IMR-90 (cell line): ENCODE data around the gene ZNF616. TPM values are rescaled to one million over a fixed set of nuclear protein-coding genes. Genes with fewer than 3 reads are reported as not detected.

ENCODE experiments used
- ATAC-seq: fragments of 200-7000 bp; cut with Tn5 transposase; 2 replicates; pipeline ENCODE4 v1.9.1; 2020; ENCODE audit warnings: low read depth, mild to moderate bottlenecking, moderate library complexity
- BruUV-seq: library from RNA; stranded (reverse); fragments of 400-500 nt; replicated peaks from 2 replicates; lab custom pipeline; 2021; lab: Mats Ljungman, UMichigan
- CTCF ChIA-PET: fragments of 300-600 bp; formaldehyde crosslinking; extraction: SDS; loops from one replicate; lab custom pipeline; 2021; ENCODE audit warnings: antibody characterized with exemption; lab: Yijun Ruan, JAX
- POLR2A ChIA-PET: fragments of 300-600 bp; sonication (Branson Sonifier 250); formaldehyde crosslinking; loops from one replicate; lab custom pipeline; 2022; ENCODE audit warnings: antibody characterized with exemption; ENCODE audit not compliant: unreplicated experiment; lab: Charles Lee
- DNase-seq: peaks from one replicate; pipeline ENCODE4 v3.0.0; 2013
- H2AFZ ChIP-seq: replicated peaks from 2 replicates; pipeline ENCODE3; 2013; ENCODE audit warnings: low read length, mild to moderate bottlenecking; ENCODE audit not compliant: poor library complexity
- H2AK5ac ChIP-seq: 2 replicates; pipeline ENCODE4 v1.6.1; 2013; ENCODE audit warnings: low read depth, low read length, inconsistent platforms
- H2AK9ac ChIP-seq: replicated peaks from 2 replicates; pipeline ENCODE3; 2013; ENCODE audit warnings: mild to moderate bottlenecking, low read depth, low read length, moderate library complexity; ENCODE audit not compliant: poor library complexity
- H2BK120ac ChIP-seq: 2 replicates; pipeline ENCODE4 v1.6.1; 2013; ENCODE audit warnings: low read depth, low read length, inconsistent platforms
- H2BK15ac ChIP-seq: 3 replicates; pipeline ENCODE4 v1.6.1; 2013; ENCODE audit warnings: low read depth, low read length, inconsistent platforms
- H2BK20ac ChIP-seq: 2 replicates; pipeline ENCODE4 v1.6.1; 2013; ENCODE audit warnings: low read depth, mild to moderate bottlenecking, inconsistent platforms, low read length, moderate library complexity
- H2BK5ac ChIP-seq: 2 replicates; pipeline ENCODE4 v1.6.1; 2013; ENCODE audit warnings: mild to moderate bottlenecking, low read depth, low read length, inconsistent platforms; ENCODE audit not compliant: poor library complexity, severe bottlenecking
- H3K14ac ChIP-seq: replicated peaks from 2 replicates; pipeline ENCODE4 v1.6.1; 2013; ENCODE audit warnings: low read depth, low read length, inconsistent platforms
- H3K18ac ChIP-seq: 2 replicates; pipeline ENCODE4 v1.6.1; 2013; ENCODE audit warnings: low read depth, low read length, control low read depth
- H3K23ac ChIP-seq: 2 replicates; pipeline ENCODE4 v1.6.1; 2013; ENCODE audit warnings: low read depth, low read length, inconsistent platforms
- H3K27ac ChIP-seq: 2 replicates; pipeline ENCODE4 v1.5.1; 2013; ENCODE audit warnings: mild to moderate bottlenecking, control low read depth, low read length; ENCODE audit not compliant: insufficient read depth
- H3K27me3 ChIP-seq: 2 replicates; pipeline ENCODE4 v1.6.1; 2013; ENCODE audit warnings: low read length; ENCODE audit not compliant: control insufficient read depth, insufficient read depth
- H3K36me3 ChIP-seq: 2 replicates; pipeline ENCODE4 v1.6.1; 2013; ENCODE audit warnings: low read length, mixed read lengths; ENCODE audit not compliant: control insufficient read depth, insufficient read depth
- H3K4ac ChIP-seq: 2 replicates; pipeline ENCODE4 v1.6.1; 2013; ENCODE audit warnings: low read depth, low read length, inconsistent platforms
- H3K4me1 ChIP-seq: 2 replicates; pipeline ENCODE4 v1.6.1; 2013; ENCODE audit warnings: low read length, mixed read lengths; ENCODE audit not compliant: control insufficient read depth, insufficient read depth
- H3K4me2 ChIP-seq: 2 replicates; pipeline ENCODE4 v1.6.1; 2013; ENCODE audit warnings: low read depth, mild to moderate bottlenecking, control low read depth, low read length, moderate library complexity
- H3K4me3 ChIP-seq: 2 replicates; pipeline ENCODE4 v1.5.1; 2013; ENCODE audit warnings: low read depth, mild to moderate bottlenecking, control low read depth, low read length, moderate library complexity; ENCODE audit not compliant: insufficient read depth
- H3K56ac ChIP-seq: 2 replicates; pipeline ENCODE4 v1.6.1; 2013; ENCODE audit warnings: low read length, inconsistent platforms; ENCODE audit not compliant: insufficient read depth; ENCODE audit errors: extremely low read depth
- H3K79me1 ChIP-seq, 2 experiments: 2 replicates each; pipeline ENCODE4 v1.6.1; 2013; ENCODE audit warnings: low read length in 2 of 2, inconsistent platforms in 1 of 2, low read depth in 1 of 2
- H3K9ac ChIP-seq: 2 replicates; pipeline ENCODE4 v1.6.1; 2013; ENCODE audit warnings: low read depth, low read length, control low read depth
- H3K9me1 ChIP-seq: 2 replicates; pipeline ENCODE4 v1.6.1; 2013; ENCODE audit warnings: low read length, inconsistent platforms; ENCODE audit not compliant: insufficient read depth
- H3K9me3 ChIP-seq: 2 replicates; pipeline ENCODE4 v1.6.1; 2013; ENCODE audit warnings: low read length; ENCODE audit not compliant: control insufficient read depth, insufficient read depth
- H4K20me1 ChIP-seq: 2 replicates; pipeline ENCODE4 v1.6.1; 2013; ENCODE audit warnings: low read length, inconsistent platforms; ENCODE audit not compliant: insufficient read depth
- H4K5ac ChIP-seq: 2 replicates; pipeline ENCODE4 v1.6.1; 2013; ENCODE audit warnings: mild to moderate bottlenecking, low read depth, low read length, control low read depth
- H4K8ac ChIP-seq, 2 experiments: 2 replicates each; pipeline ENCODE4 v1.6.1; 2013; ENCODE audit warnings: low read depth in 2 of 2, low read length in 2 of 2, control low read depth in 1 of 2, inconsistent platforms in 1 of 2
- H4K91ac ChIP-seq: 2 replicates; pipeline ENCODE4 v1.6.1; 2013; ENCODE audit warnings: low read depth, low read length, inconsistent platforms; ENCODE audit not compliant: insufficient read depth
- BHLHE40 ChIP-seq: fragments of 150-350 bp; IDR thresholded peaks from 2 replicates; pipeline ENCODE4 v1.6.1; 2016; ENCODE audit warnings: mild to moderate bottlenecking, low read depth, low read length
- CEBPB ChIP-seq: IDR thresholded peaks from 2 replicates; pipeline ENCODE4 v1.6.1; 2012; ENCODE audit warnings: low read depth, low read length, improper control_type of control experiment
- CHD1 ChIP-seq: IDR thresholded peaks from 2 replicates; pipeline ENCODE4 v1.6.1; 2012; ENCODE audit warnings: low read depth, low read length, improper control_type of control experiment
- CTCF ChIP-seq: conservative IDR thresholded peaks from 2 replicates; pipeline ENCODE4 v1.5.1; 2012; ENCODE audit warnings: mild to moderate bottlenecking, low read depth, low read length, improper control_type of control experiment
- ELK1 ChIP-seq: fragments of 150-350 bp; IDR thresholded peaks from 2 replicates; pipeline ENCODE4 v1.6.1; 2016; ENCODE audit warnings: low read depth, mild to moderate bottlenecking, low read length, moderate library complexity, borderline replicate concordance
- FOS ChIP-seq: fragments of 150-350 bp; IDR thresholded peaks from 2 replicates; pipeline ENCODE4 v1.6.1; 2016; ENCODE audit warnings: low read depth, low read length
- MAFK ChIP-seq: IDR thresholded peaks from 2 replicates; pipeline ENCODE4 v1.6.1; 2012; ENCODE audit warnings: low read depth, low read length, improper control_type of control experiment
- MAZ ChIP-seq: IDR thresholded peaks from 2 replicates; pipeline ENCODE4 v1.6.1; 2012; ENCODE audit warnings: low read depth, mild to moderate bottlenecking, low read length, improper control_type of control experiment, moderate library complexity, borderline replicate concordance
- MXI1 ChIP-seq: IDR thresholded peaks from 2 replicates; pipeline ENCODE4 v1.6.1; 2012; ENCODE audit warnings: low read depth, mild to moderate bottlenecking, low read length, moderate library complexity, borderline replicate concordance
- NFE2L2 ChIP-seq: fragments of 150-350 bp; IDR thresholded peaks from 2 replicates; pipeline ENCODE4 v1.6.1; 2016; ENCODE audit warnings: low read depth, mild to moderate bottlenecking, low read length
- POLR2A ChIP-seq: IDR thresholded peaks from 2 replicates; pipeline ENCODE4 v1.6.1; 2012; ENCODE audit warnings: mild to moderate bottlenecking, low read depth, low read length
- RAD21 ChIP-seq: IDR thresholded peaks from 2 replicates; pipeline ENCODE4 v1.6.1; 2012; ENCODE audit warnings: low read length, improper control_type of control experiment
- RCOR1 ChIP-seq: IDR thresholded peaks from 2 replicates; pipeline ENCODE4 v1.6.1; 2012; ENCODE audit warnings: mild to moderate bottlenecking, low read length, improper control_type of control experiment; ENCODE audit not compliant: insufficient replicate concordance
- RFX5 ChIP-seq: IDR thresholded peaks from 2 replicates; pipeline ENCODE4 v1.8.0; 2012; ENCODE audit warnings: low read depth, mild to moderate bottlenecking, low read length, moderate library complexity
- SMC3 ChIP-seq: fragments of 150-350 bp; IDR thresholded peaks from 2 replicates; pipeline ENCODE4 v1.6.1; 2016; ENCODE audit warnings: low read depth, mild to moderate bottlenecking, antibody characterized with exemption, low read length, moderate library complexity
- USF2 ChIP-seq: fragments of 150-350 bp; IDR thresholded peaks from 2 replicates; pipeline ENCODE4 v1.6.1; 2017; ENCODE audit warnings: mild to moderate bottlenecking, antibody characterized with exemption, low read length, low read depth
- WGBS, 2 experiments: methylation state at CpG; one replicate each; pipeline versions ENCODE4 v1.1.5 to v1.1.7; 2013; ENCODE audit warnings: missing lambda C conversion rate in 2 of 2; ENCODE audit not compliant: insufficient read length in 1 of 2; ENCODE audit errors: extremely low coverage in 2 of 2; 5-methylcytosine and 5-hydroxymethylcytosine counted together
- dilution Hi-C: fragments of 300-500 bp; cut with HindIII; formaldehyde crosslinking; loops from one replicate; pipeline ENCODE4 v1.14.3; 2018; ENCODE audit warnings: low sequenced_read_pairs; ENCODE audit not compliant: unreplicated experiment
- in situ Hi-C: fragments of 300-500 bp; cut with MboI; formaldehyde crosslinking; loops from 3 replicates; pipeline ENCODE4 v1.14.3; 2019; ENCODE audit warnings: low sequenced_read_pairs, inconsistent platforms, mixed read lengths
- intact Hi-C: fragments of 100-400 bp; cut with micrococcal nuclease; formaldehyde crosslinking; loops from 2 replicates; pipeline ENCODE4 v1.10.0; 2022
- polyA plus RNA-seq, 3 experiments: library from polyadenylated mRNA; depleted of rRNA; stranded (reverse); fragments of >200 nt; gene quantifications; 2 replicates each; pipeline ENCODE4 v1.2.3, GENCODE V29; 2012; ENCODE audit warnings: low replicate concordance in 1 of 3
- total RNA-seq: library from RNA; depleted of rRNA; stranded (reverse); fragments of >200 nt; gene quantifications from 2 replicates; pipeline ENCODE4 v1.2.3, GENCODE V29; 2012

The ZNF616 gene
- total and polyA plus RNA-seq, 2 of the 4 experiments (the other 2 are of a cell fraction) = 2.8 to 13.6 TPM

GRCh38 chr19:52066258-52066863 lies 73.4 kb downstream of the ZNF616 start:
- no CpG with 5 or more reads among the region's 6 CpGs for WGBS, 2 experiments
- ChIA-PET CTCF (no interaction called here), POLR2A (no interaction called here)
- no peak overlapping the region for H3K4ac ChIP-seq
- in situ Hi-C loops = no loop called here
- no peak overlapping the region for H3K4me2 ChIP-seq
- no peaks in the 10 kb centered on the region for H3K27me3 ChIP-seq
- no peak overlapping the region for H3K56ac ChIP-seq
- ATAC-seq (no peak), DNase-seq (no peak)
- H4K20me1 ChIP-seq = no peaks in the 10 kb centered on the region
- H3K9me1 ChIP-seq = no peaks in the 10 kb centered on the region
- peaks cover 82% of the 10 kb centered on the region for H3K9me3 ChIP-seq
- dilution Hi-C loops = no loop called here
- H4K5ac ChIP-seq = no peak overlapping the region
- H4K91ac ChIP-seq = no peak overlapping the region
- no peak overlapping the region for H2BK15ac ChIP-seq
- no TSS peak for BruUV-seq
- H2AK5ac ChIP-seq = no peak overlapping the region
- intact Hi-C loops = no loop called here
- H2AFZ ChIP-seq = no peak overlapping the region
- no peak overlapping the region for H3K27ac ChIP-seq
- H4K8ac ChIP-seq = no peak overlapping the region
- no peaks in the 10 kb centered on the region for H3K4me1 ChIP-seq
- H3K14ac ChIP-seq = no peak overlapping the region
- no peak overlapping the region for H2AK9ac ChIP-seq
- H3K79me1 ChIP-seq = peaks cover 11 to 15% of the 10 kb centered on the region in 2 experiments
- H3K36me3 ChIP-seq = peaks cover 65% of the 10 kb centered on the region
- no peak overlapping the region for H3K18ac ChIP-seq
- no peak overlapping the region for H3K4me3 ChIP-seq
- H3K9ac ChIP-seq = no peak overlapping the region
- no peak overlapping the region for H2BK120ac ChIP-seq
- no peak overlapping the region for H2BK20ac ChIP-seq
- H2BK5ac ChIP-seq = no peak overlapping the region
- TF ChIP-seq FOS = no peak
- no peak for TF ChIP-seq POLR2A
- no peak for TF ChIP-seq MAZ
- no peak for TF ChIP-seq MAFK
- no peak for TF ChIP-seq CTCF
- TF ChIP-seq NFE2L2 = no peak
- no peak for TF ChIP-seq ELK1
- no peak for TF ChIP-seq CEBPB
- no peak for TF ChIP-seq USF2
- no peak for TF ChIP-seq MXI1
- no peak for TF ChIP-seq CHD1
- no peak for TF ChIP-seq BHLHE40
- no peak for TF ChIP-seq RAD21
- no peak for TF ChIP-seq SMC3
- no peak for TF ChIP-seq RCOR1
- TF ChIP-seq RFX5 = no peak
- no peak overlapping the region for H3K23ac ChIP-seq
